ENCODE measurements around the gene METTL8. TPM values are rescaled to one million over a fixed set of nuclear protein-coding genes. Genes with fewer than 3 reads are reported as not detected.
"Not testable (repeated sequence)": the region's sequence is repeated elsewhere in the genome, so short reads cannot be mapped to it uniquely, and the experiment has no call there.

METTL8 gene
- total and polyA plus RNA-seq, 8 donors: 2.2 to 9.0 (median 5.8) TPM

DNA sequence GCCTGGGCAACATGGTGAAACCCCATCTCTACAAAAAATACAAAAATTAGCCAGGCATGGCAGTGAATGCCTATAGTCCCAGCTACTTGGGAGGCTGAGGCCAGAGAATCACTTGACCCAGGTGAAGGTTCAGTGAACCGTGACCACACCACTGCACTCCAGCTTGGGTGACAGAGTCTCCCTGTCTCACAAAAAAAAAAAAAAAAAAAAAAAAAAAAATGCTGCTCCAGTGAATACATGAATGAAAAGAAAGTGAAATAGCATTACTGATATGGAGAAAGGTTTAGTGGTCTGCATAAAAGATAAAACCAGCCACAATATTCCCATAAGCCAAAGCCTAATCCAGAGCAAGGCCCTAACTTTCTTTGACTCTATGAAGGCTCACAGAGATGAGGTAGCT, 44.5 kb downstream of the METTL8 start:
- H3K4me3 ChIP-seq: no peak overlapping the region
- no peak for FAIRE-seq
- H3K36me3 ChIP-seq: no peaks in the 10 kb centered on the region
- intact Hi-C loops (cut with DNase I): no loop called here
- H3K27me3 ChIP-seq: no peaks in the 10 kb centered on the region
- DNase-seq: no peak
- no peak for TF ChIP-seq CTCF (IDR thresholded peaks at IDR 0.05)
- no peaks in the 10 kb centered on the region for H3K4me1 ChIP-seq
- H3K27ac ChIP-seq: no peak overlapping the region
- ATAC-seq: no peak
- no peaks in the 10 kb centered on the region for H3K9me3 ChIP-seq
- 100% methylated on average over 1 of the region's 1 CpG for WGBS, 2 donors

DNA sequence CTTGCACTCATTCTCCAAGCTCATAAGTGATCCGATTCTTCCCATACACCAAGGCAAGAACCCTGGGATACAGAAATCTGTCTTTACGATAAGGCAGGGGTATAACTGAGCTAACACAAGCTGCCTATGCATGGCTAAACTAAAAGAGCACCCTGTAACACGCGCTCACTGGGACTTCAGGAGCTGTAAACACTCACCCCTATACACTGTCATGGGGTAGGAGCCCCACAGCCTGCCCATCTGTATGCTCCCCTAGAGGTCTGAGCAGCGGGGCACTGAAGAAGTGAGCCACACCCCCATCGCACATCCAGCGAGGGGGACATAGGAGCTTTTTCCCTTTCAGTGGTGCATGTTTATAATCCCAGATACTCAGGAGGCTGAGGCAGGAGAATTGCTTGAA, 46.7 kb downstream of the METTL8 start:
- Histone ChIP-seq H3K27ac (no peak overlapping the region), H3K27me3 (no peaks in the 10 kb centered on the region), H3K36me3 (no peaks in the 10 kb centered on the region), H3K4me1 (no peaks in the 10 kb centered on the region), H3K9me3 (no peaks in the 10 kb centered on the region), H3K4me3 (no peak overlapping the region)
- DNase-seq (no peak), ATAC-seq (no peak), FAIRE-seq (no peak)
- WGBS, 2 donors: 92 to 94% methylated on average over 7 of the region's 7 CpGs
- intact Hi-C loops (cut with DNase I): no loop called here
- TF ChIP-seq CTCF (IDR thresholded peaks at IDR 0.05): no peak

GRCh38 chr2:171386627-171387026, 47.2 kb downstream of the METTL8 start:
- no peak for TF ChIP-seq CTCF (IDR thresholded peaks at IDR 0.05)
- H3K4me1 ChIP-seq: no peaks in the 10 kb centered on the region
- no peaks in the 10 kb centered on the region for H3K9me3 ChIP-seq
- H3K4me3 ChIP-seq: no peak overlapping the region
- 95 to 97% methylated on average over 10 of the region's 10 CpGs for WGBS, 2 donors
- ATAC-seq: no peak
- H3K27ac ChIP-seq: no peak overlapping the region
- no peaks in the 10 kb centered on the region for H3K36me3 ChIP-seq
- intact Hi-C loops (cut with DNase I): no loop called here
- no peak for FAIRE-seq
- DNase-seq: no peak
- H3K27me3 ChIP-seq: no peaks in the 10 kb centered on the region

- ATAC-seq: peak in 3 of 4 donors; percentile 34 to 64 (median 45)
Measured at GRCh38 chr2:171383134-171383533, 50.7 kb downstream of the METTL8 start.

DNA sequence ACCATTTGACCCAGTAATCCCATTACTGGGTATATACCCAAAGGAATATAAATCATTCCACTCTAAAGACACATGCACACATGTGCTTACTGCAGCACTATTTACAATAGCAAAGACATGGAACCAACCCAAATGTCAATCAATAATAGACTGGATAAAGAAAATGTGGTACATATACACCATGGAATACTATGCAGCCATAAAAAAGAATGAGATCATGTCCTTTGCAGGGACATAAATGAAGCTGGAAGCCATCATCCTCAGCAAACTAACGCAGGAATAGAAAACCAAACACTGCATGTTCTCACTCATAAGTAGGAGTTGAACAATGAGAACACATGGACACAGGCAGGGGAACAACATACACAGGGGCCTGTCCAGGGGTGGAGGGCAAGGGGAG, 51.6 kb downstream of the METTL8 start:
- H3K4me1 ChIP-seq; intact Hi-C loops (cut with DNase I); H3K9me3 ChIP-seq; H3K27ac ChIP-seq; H3K27me3 ChIP-seq; FAIRE-seq; DNase-seq; H3K36me3 ChIP-seq; H3K4me3 ChIP-seq; ATAC-seq: not testable (repeated sequence)
- WGBS, 2 donors: 93 to 100% methylated on average over 1 of the region's 1 CpG

More at GRCh38 chr2:171383134-171383533, 50.7 kb downstream of the METTL8 start:
- Histone ChIP-seq H3K27me3 (no peaks in the 10 kb centered on the region), H3K4me3 (no peak overlapping the region), H3K4me1 (no peaks in the 10 kb centered on the region), H3K36me3 (no peaks in the 10 kb centered on the region), H3K9me3 (no peaks in the 10 kb centered on the region), H3K27ac (no peak overlapping the region)
- DNase-seq: no peak
- 25 to 33% methylated on average over 1 of the region's 1 CpG for WGBS, 2 donors
- intact Hi-C loops (cut with DNase I): no loop called here
- no peak for FAIRE-seq
- no peak for TF ChIP-seq CTCF (IDR thresholded peaks at IDR 0.05)

- intact Hi-C loops (cut with DNase I); DNase-seq; H3K27ac ChIP-seq; H3K4me3 ChIP-seq; ATAC-seq; H3K27me3 ChIP-seq; H3K36me3 ChIP-seq; FAIRE-seq; H3K9me3 ChIP-seq; H3K4me1 ChIP-seq: not testable (repeated sequence)
Measured at GRCh38 chr2:171377852-171378251, 55.9 kb downstream of the METTL8 start.

Data from pancreas (tissue), 10 donors.